Keratinocyte (primary cell): ENCODE data around the gene UNC13C.

Source experiments
- EZH2 ChIP-seq: IDR thresholded peaks from one replicate; pipeline ENCODE4 v1.6.1; 2012; ENCODE audit warnings: inconsistent platforms, mild to moderate bottlenecking, low read length, moderate library complexity
- TF ChIP-seq, protein P1 (sequence below), 3 experiments: IDR thresholded peaks in 1 of 3; conservative IDR thresholded peaks in 1 of 3; optimal IDR thresholded peaks in 1 of 3; 2 replicates in 2 of 3; 3 replicates in 1 of 3; pipeline versions ENCODE3 to v1.5.1; 2011; ENCODE audit warnings: low read length in 3 of 3, mild to moderate bottlenecking in 3 of 3, moderate library complexity in 2 of 3, control low read depth in 1 of 3, inconsistent platforms in 1 of 3; ENCODE audit not compliant: insufficient read depth in 2 of 3; ENCODE audit errors: extremely low read depth in 1 of 3

- TF ChIP-seq, protein P1, sequence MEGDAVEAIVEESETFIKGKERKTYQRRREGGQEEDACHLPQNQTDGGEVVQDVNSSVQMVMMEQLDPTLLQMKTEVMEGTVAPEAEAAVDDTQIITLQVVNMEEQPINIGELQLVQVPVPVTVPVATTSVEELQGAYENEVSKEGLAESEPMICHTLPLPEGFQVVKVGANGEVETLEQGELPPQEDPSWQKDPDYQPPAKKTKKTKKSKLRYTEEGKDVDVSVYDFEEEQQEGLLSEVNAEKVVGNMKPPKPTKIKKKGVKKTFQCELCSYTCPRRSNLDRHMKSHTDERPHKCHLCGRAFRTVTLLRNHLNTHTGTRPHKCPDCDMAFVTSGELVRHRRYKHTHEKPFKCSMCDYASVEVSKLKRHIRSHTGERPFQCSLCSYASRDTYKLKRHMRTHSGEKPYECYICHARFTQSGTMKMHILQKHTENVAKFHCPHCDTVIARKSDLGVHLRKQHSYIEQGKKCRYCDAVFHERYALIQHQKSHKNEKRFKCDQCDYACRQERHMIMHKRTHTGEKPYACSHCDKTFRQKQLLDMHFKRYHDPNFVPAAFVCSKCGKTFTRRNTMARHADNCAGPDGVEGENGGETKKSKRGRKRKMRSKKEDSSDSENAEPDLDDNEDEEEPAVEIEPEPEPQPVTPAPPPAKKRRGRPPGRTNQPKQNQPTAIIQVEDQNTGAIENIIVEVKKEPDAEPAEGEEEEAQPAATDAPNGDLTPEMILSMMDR (optimal IDR thresholded peaks at IDR 0.05 in 1 of 3, IDR thresholded peaks at IDR 0.05 in 1 of 3, conservative IDR thresholded peaks at IDR 0.05 in 1 of 3; ENCODE audit: extremely low read depth in 1 of 3, insufficient read depth in 2 of 3, low read length in 3 of 3), result no peak
- TF ChIP-seq EZH2, result no peak
Measured at GRCh38 chr15:54559405-54560069, 581.3 kb downstream of the UNC13C start.
